ENCODE data around the gene GNAI3.

GNAI3 gene

DNA sequence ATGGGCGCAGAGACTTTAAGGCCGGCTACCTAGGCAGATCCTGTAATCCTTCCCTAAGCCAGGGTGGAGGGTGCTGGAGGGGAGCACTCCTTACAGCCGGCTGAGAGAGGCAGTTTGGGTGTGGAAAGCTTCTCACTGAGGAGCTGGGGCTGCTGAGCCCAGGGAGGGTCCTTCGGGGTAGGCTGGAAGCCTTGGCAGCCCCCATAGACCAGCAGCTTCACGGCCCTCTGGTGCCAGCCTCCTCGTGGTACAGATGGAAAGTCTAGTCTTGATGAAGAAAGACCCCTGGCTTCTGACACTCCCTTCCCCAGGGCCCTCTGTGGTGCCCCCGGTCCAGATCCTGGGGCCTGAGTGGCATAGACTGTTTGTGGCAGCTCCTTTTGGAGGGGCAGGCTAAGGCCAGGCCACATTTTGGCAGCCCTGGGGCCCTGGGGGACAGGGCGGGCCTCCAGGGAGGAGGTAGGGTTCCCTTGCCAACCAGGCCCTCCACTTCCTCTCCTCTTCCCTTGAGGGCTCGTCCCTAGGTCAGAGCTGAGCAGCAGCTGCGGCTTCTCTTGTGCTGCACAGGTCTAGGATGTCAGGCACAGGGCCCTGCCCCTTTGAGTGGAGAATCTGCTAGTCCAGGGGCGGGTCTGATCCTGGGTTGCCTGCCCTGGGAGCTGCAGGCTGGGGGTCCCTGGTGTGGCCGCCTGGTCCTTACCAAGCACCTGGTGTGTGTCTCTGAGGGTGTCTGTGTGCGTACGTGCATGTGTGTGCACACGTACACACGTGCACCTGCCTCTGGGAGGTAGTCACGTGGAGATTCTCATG is 76.0 kb downstream of the GNAI3 start:
- DNase-seq (ENCODE audit: insufficient read length, low spot score) (no peak), FAIRE-seq (peak; percentile 76)
- no peak for TF ChIP-seq POLR2A (IDR thresholded peaks at IDR 0.05; ENCODE audit: low read depth, low read length)
- TF ChIP-seq SPI1 (IDR thresholded peaks at IDR 0.05; ENCODE audit: low read depth, low read length), result peak; percentile 67

DNA sequence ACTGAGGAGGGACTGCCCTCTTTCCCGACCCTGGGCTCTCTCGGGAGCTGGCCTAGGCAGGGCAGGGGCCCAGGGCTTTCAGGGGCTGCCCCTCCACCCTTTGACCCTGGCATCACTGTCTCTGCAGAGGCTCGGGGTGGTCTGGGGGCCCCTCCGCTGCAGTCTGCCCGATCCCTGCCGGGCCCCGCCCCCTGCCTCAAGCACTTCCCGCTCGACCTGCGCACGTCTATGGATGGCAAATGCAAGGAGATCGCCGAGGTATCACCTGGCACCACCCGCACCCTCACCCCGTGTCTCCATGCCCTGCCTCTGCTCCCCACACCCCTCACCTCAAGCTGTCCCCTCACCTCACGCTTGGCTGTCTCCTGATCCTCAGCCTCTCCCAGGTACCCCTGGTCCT is 76.8 kb downstream of the GNAI3 start:
- no peak for DNase-seq (ENCODE audit: insufficient read length, low spot score)
- FAIRE-seq, result no peak

GRCh38 chr1:109625601-109626560 is 77.5 kb downstream of the GNAI3 start:
- FAIRE-seq (no peak), DNase-seq (ENCODE audit: insufficient read length, low spot score) (no peak)
- TF ChIP-seq POLR2AphosphoS5 (IDR thresholded peaks at IDR 0.05; ENCODE audit: low read depth, low read length), result no peak
- no peak for TF ChIP-seq POLR2A (IDR thresholded peaks at IDR 0.05; ENCODE audit: low read depth, low read length)
- TF ChIP-seq TAF1 (IDR thresholded peaks at IDR 0.05; ENCODE audit: low read depth, low read length), result no peak
- no peak for TF ChIP-seq PAX5 (IDR thresholded peaks at IDR 0.05; ENCODE audit: insufficient read depth, low read length, severe bottlenecking)
- TF ChIP-seq POU2F2 (IDR thresholded peaks at IDR 0.05; ENCODE audit: low read depth, low read length), result no peak
- no peak for TF ChIP-seq SPI1 (IDR thresholded peaks at IDR 0.05; ENCODE audit: low read depth, low read length)

More for the DNA sequence above, 76.8 kb downstream of the GNAI3 start:
- TF ChIP-seq PAX5 (IDR thresholded peaks at IDR 0.05; ENCODE audit: insufficient read depth, low read length, severe bottlenecking) (no peak), SPI1 (IDR thresholded peaks at IDR 0.05; ENCODE audit: low read depth, low read length) (no peak), TAF1 (IDR thresholded peaks at IDR 0.05; ENCODE audit: low read depth, low read length) (no peak), POU2F2 (IDR thresholded peaks at IDR 0.05; ENCODE audit: low read depth, low read length) (no peak)

- no peak for TF ChIP-seq POLR2AphosphoS5 (IDR thresholded peaks at IDR 0.05; ENCODE audit: low read depth, low read length)
- FAIRE-seq, result no peak
Measured at GRCh38 chr1:109626682-109627408, 78.4 kb downstream of the GNAI3 start.

DNA sequence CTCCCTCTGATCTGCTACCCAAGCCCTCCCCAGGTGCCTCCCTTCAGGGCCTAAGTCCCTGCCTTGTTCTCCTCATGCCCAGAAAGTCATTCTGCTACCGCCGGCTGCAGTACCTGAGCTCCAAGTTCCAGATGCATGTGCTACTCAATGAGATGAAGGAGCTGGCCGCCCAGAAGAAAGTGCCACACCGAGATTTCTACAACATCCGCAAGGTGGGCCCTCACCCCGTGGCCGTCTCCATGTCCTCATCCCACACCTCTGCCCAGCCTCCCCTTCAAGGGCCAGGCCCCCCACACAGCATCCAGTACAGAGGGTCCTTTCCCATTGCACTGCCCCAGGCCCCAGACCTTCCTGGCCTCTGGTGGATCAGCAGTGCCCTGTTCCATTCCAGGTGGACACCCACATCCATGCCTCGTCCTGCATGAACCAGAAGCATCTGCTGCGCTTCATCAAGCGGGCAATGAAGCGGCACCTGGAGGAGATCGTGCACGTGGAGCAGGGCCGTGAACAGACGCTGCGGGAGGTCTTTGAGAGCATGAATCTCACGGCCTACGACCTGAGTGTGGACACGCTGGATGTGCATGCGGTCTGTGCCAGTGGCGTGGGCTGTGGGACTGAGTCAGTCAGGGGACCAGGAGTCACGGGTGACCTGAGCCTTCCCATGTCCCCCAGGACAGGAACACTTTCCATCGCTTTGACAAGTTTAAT is 79.4 kb downstream of the GNAI3 start:
- TF ChIP-seq SPI1 (IDR thresholded peaks at IDR 0.05; ENCODE audit: low read depth, low read length) (no peak), PAX5 (IDR thresholded peaks at IDR 0.05; ENCODE audit: insufficient read depth, low read length, severe bottlenecking) (no peak), POLR2AphosphoS5 (IDR thresholded peaks at IDR 0.05; ENCODE audit: low read depth, low read length) (no peak), POLR2A (IDR thresholded peaks at IDR 0.05; ENCODE audit: low read depth, low read length) (no peak), POU2F2 (IDR thresholded peaks at IDR 0.05; ENCODE audit: low read depth, low read length) (no peak), TAF1 (IDR thresholded peaks at IDR 0.05; ENCODE audit: low read depth, low read length) (no peak)
- FAIRE-seq (no peak), DNase-seq (ENCODE audit: insufficient read length, low spot score) (no peak)

More at GRCh38 chr1:109626682-109627408, 78.4 kb downstream of the GNAI3 start:
- no peak for DNase-seq (ENCODE audit: insufficient read length, low spot score)

DNA sequence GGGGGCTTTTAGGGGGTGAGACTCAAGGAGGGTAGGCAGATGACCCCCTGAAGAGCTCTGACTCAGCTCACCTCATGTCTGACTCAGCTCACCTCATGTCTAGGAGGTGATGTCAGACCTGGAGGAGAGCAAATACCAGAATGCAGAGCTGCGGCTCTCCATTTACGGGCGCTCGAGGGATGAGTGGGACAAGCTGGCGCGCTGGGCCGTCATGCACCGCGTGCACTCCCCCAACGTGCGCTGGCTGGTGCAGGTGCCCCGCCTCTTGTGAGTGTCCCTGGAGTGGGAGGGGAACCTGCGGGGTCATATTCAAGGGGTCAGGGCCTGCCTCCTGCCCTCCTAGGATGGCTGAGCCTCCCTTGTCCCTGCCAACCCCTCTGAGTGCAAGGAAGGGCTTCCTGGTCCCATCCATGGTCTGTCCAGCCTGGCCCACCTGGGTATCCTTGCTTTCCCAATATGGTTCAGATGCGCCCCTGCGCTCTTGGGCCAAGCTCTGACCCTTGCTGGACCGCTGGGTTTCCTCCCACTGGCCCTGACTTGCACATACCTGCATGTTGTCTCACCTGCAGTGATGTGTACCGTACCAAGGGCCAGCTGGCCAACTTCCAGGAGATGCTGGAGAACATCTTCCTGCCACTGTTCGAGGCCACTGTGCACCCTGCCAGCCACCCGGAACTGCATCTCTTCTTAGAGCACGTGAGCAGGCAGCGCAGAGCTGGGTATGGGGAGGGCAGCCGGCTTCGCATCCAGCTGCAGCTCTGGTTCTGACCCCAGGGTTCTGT is 80.3 kb downstream of the GNAI3 start:
- TF ChIP-seq PAX5 (IDR thresholded peaks at IDR 0.05; ENCODE audit: insufficient read depth, low read length, severe bottlenecking), result no peak
- no peak for TF ChIP-seq TAF1 (IDR thresholded peaks at IDR 0.05; ENCODE audit: low read depth, low read length)
- TF ChIP-seq POU2F2 (IDR thresholded peaks at IDR 0.05; ENCODE audit: low read depth, low read length), result no peak
- no peak for TF ChIP-seq SPI1 (IDR thresholded peaks at IDR 0.05; ENCODE audit: low read depth, low read length)
- no peak for TF ChIP-seq POLR2A (IDR thresholded peaks at IDR 0.05; ENCODE audit: low read depth, low read length)
- TF ChIP-seq POLR2AphosphoS5 (IDR thresholded peaks at IDR 0.05; ENCODE audit: low read depth, low read length), result no peak
- DNase-seq (ENCODE audit: insufficient read length, low spot score), result no peak
- no peak for FAIRE-seq

- TF ChIP-seq POU2F2 (IDR thresholded peaks at IDR 0.05; ENCODE audit: low read depth, low read length), result no peak
- TF ChIP-seq PAX5 (IDR thresholded peaks at IDR 0.05; ENCODE audit: insufficient read depth, low read length, severe bottlenecking), result no peak
- no peak for TF ChIP-seq SPI1 (IDR thresholded peaks at IDR 0.05; ENCODE audit: low read depth, low read length)
- TF ChIP-seq POLR2A (IDR thresholded peaks at IDR 0.05; ENCODE audit: low read depth, low read length), result no peak
- TF ChIP-seq POLR2AphosphoS5 (IDR thresholded peaks at IDR 0.05; ENCODE audit: low read depth, low read length), result no peak
- no peak for TF ChIP-seq TAF1 (IDR thresholded peaks at IDR 0.05; ENCODE audit: low read depth, low read length)
- DNase-seq (ENCODE audit: insufficient read length, low spot score), result no peak
- no peak for FAIRE-seq
Measured at GRCh38 chr1:109629372-109630030, 81.1 kb downstream of the GNAI3 start.
